ENCODE results near the gene KRT16.
"Not testable (repeated sequence)": the region's sequence is repeated elsewhere in the genome, so short reads cannot be mapped to it uniquely, and the experiment has no call there.

Gene KRT16

DNA sequence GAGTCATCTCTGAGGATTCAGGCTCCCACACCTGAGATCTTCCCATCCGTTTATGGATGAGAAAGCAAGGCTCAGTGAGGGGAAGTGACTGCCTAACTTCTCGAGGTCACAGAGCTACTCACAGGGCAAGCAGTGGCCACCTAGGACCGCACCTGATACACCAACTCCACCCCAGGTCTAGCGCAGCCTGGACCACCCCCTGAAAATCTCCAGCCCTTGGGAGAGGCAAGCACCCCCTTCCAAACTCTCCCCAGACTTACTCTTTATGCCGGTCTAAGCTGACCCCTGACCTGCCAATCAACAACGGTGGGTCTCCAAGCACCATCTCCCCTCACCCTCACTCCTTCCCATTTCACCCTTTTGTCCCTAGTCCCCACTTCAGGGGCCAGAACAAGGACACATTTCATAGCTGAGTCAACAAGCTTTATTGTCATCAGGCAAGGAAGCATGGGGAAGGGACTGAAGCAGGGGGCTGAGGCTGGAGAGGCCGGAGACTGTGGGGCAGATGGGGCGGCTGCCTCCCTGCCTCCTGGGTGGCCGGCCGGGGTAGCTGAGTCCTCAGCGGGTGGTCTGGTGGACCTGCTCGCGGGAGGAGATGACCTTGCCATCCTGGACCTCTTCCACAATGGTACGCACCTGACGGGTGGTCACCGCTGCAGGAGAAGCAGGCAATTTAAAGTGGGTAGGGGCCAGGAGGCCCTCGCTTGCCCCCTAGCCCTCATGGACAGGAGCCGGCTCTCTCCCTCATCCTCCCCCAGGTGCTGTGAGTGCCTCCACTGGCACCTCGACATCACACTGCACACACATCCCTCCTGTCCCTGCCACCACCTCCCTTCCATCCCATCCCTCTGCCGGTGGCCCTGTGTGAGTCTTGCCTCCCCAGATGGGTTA, 6.7 kb upstream of the KRT16 start:
- no peak for DNase-seq (ENCODE audit: low read depth)
- H3K4me3 ChIP-seq (ENCODE audit: low read depth, low read length) = no peak overlapping the region
- TF ChIP-seq, protein P1, sequence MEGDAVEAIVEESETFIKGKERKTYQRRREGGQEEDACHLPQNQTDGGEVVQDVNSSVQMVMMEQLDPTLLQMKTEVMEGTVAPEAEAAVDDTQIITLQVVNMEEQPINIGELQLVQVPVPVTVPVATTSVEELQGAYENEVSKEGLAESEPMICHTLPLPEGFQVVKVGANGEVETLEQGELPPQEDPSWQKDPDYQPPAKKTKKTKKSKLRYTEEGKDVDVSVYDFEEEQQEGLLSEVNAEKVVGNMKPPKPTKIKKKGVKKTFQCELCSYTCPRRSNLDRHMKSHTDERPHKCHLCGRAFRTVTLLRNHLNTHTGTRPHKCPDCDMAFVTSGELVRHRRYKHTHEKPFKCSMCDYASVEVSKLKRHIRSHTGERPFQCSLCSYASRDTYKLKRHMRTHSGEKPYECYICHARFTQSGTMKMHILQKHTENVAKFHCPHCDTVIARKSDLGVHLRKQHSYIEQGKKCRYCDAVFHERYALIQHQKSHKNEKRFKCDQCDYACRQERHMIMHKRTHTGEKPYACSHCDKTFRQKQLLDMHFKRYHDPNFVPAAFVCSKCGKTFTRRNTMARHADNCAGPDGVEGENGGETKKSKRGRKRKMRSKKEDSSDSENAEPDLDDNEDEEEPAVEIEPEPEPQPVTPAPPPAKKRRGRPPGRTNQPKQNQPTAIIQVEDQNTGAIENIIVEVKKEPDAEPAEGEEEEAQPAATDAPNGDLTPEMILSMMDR (IDR thresholded peaks at IDR 0.05; ENCODE audit: low read depth, low read length, missing control alignments) = no peak

DNA sequence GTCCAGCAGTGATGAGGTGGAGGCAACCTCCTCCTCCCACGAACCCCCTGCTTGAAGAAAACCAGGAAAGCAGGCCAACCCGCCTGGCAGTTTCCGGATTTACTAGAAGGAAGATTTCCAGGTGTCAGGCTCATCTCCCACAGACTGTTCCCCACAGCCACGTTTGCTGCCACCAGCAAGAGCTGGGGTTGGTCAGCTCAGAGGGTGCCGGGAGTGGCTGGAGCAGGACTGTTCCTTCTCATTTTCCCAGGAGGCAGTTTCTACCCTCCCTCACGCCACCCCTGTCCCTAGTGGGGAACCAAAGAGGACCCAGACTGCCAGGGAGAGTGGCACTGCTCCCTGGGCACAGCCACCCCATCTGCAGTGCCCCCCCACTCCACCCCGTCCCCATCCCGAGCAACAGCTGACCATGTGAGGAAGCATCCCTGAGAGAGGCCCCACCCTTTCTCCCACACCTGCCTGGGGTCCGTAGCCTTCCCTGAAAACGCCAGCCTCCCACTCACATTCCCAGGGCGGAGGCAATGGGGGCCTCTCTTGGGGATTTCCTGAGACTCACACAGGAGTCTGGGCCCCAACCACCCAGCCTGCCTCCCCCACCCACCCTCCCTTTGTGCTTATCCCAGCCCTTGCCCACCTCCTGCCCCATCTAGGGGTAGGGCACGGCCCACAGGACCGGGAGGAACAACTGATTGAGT, 5.9 kb upstream of the KRT16 start:
- TF ChIP-seq, protein P1 (IDR thresholded peaks at IDR 0.05; ENCODE audit: low read depth, low read length, missing control alignments) = no peak
- no peak for DNase-seq (ENCODE audit: low read depth)

GRCh38 chr17:41617698-41618097, 5.1 kb upstream of the KRT16 start:
- DNase-seq (ENCODE audit: low read depth) = no peak
- TF ChIP-seq, protein P1 (IDR thresholded peaks at IDR 0.05; ENCODE audit: low read depth, low read length, missing control alignments) = no peak
- no peak overlapping the region for H3K4me3 ChIP-seq (ENCODE audit: low read depth, low read length)

More for the DNA sequence above, 5.9 kb upstream of the KRT16 start:
- no peak overlapping the region for H3K4me3 ChIP-seq (ENCODE audit: low read depth, low read length)

DNA sequence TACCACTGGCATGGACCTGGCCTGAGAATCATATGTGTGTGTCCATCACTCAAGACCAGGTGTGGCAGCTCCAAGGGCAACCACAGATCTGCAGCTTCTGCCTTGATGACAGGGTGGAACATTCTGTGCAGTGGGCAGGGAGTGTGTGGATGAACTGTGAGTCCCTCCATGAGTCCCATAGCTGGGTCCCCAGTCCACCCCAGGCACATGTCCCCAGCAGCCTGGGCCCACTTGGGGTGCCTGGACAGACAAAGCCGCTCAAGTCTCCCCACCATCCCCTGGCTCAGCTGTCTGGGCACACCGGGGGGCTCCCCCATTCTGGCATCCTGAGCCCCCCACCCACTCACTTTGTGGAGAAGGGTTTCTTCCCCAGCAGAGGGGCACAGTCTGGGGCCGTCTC, 4.6 kb upstream of the KRT16 start:
- H3K4me3 ChIP-seq (ENCODE audit: low read depth, low read length) = no peak overlapping the region
- DNase-seq (ENCODE audit: low read depth) = no peak
- TF ChIP-seq, protein P1 (IDR thresholded peaks at IDR 0.05; ENCODE audit: low read depth, low read length, missing control alignments) = no peak

- not testable (repeated sequence) for DNase-seq (ENCODE audit: low read depth); H3K4me3 ChIP-seq (ENCODE audit: low read depth, low read length)
These were observed 3.9 kb upstream of the KRT16 start for GRCh38 chr17:41616486-41616885.

- DNase-seq (ENCODE audit: low read depth) = no peak
- no peak overlapping the region for H3K4me3 ChIP-seq (ENCODE audit: low read depth, low read length)
- TF ChIP-seq, protein P1 (IDR thresholded peaks at IDR 0.05; ENCODE audit: low read depth, low read length, missing control alignments) = no peak
These were observed 2.9 kb upstream of the KRT16 start for GRCh38 chr17:41615454-41615853.

DNA sequence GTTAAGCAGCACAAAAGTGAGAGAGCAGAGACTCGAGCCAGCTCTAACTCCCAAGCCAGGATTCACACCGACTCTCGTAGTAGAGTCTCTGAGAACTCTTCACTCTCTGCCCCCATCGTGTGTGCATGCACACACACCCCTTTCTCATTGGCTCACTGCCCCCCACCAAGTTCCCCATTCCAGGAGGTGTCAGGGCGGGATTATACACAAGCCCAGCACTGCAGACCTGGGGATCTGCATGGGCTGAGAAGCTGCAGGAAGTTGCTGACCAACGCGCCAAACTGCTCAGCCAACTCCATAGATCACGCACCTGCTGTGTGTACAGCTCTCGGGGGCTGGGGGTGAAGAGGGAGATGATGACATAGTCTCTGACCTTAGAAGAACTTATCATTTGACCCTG, 2.2 kb upstream of the KRT16 start:
- DNase-seq (ENCODE audit: low read depth); H3K4me3 ChIP-seq (ENCODE audit: low read depth, low read length): not testable (repeated sequence)

DNA sequence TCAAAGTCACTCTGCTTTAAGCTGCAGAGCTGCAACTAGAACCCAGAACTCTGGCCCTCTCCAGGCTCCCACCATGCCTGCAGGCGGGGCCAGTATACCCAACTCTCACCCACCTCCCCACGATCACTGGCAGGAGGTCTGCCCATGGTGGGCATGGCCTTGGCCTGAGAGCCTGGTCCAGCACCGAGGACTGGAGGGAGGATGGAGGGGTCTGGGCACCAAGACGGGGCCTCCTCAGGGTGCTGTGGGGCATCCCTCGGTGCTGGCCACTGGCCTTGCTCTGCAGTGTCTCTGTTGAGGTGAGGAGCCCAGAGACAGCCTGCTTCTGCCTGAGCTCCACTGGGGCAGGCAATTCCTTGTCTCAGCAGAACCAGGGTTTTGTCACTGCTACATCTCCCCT, 1.5 kb upstream of the KRT16 start:
- TF ChIP-seq, protein P1 (IDR thresholded peaks at IDR 0.05; ENCODE audit: low read depth, low read length, missing control alignments) = no peak
- DNase-seq (ENCODE audit: low read depth) = no peak
- H3K4me3 ChIP-seq (ENCODE audit: low read depth, low read length) = no peak overlapping the region
